ENCODE data around the gene SNRNP48. TPM values are rescaled to one million over a fixed set of nuclear protein-coding genes. Genes with fewer than 3 reads are reported as not detected.

The SNRNP48 gene
- total RNA-seq, 3 donors from 2014 or later = 10.6 to 14.2 (median 11.0) TPM

DNA sequence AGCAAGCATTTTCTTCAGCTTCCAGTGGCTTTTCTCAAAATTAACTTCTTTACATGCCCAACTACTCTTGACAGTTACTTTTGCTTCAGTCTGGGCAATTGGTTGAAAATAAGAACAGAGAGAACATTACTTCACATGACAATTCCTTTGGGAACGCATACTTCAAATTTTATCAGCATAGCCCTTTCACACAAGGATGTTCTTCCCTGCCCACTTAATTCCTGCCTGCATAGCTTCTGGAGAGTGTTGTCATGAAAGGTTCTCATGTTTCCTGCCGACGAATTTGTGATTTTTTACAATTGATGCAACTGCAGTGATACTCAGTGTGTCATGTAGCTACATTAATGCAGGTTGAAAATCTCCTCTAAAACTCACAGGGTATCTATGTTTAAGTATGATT, 22.0 kb upstream of the SNRNP48 start:
- ATAC-seq (no peak), DNase-seq (no peak)
- H3K36me3 ChIP-seq (ENCODE audit: low read depth) = peaks cover 7% of the 10 kb centered on the region
- H3K4me3 ChIP-seq = no peak overlapping the region
- TF ChIP-seq, protein P1, sequence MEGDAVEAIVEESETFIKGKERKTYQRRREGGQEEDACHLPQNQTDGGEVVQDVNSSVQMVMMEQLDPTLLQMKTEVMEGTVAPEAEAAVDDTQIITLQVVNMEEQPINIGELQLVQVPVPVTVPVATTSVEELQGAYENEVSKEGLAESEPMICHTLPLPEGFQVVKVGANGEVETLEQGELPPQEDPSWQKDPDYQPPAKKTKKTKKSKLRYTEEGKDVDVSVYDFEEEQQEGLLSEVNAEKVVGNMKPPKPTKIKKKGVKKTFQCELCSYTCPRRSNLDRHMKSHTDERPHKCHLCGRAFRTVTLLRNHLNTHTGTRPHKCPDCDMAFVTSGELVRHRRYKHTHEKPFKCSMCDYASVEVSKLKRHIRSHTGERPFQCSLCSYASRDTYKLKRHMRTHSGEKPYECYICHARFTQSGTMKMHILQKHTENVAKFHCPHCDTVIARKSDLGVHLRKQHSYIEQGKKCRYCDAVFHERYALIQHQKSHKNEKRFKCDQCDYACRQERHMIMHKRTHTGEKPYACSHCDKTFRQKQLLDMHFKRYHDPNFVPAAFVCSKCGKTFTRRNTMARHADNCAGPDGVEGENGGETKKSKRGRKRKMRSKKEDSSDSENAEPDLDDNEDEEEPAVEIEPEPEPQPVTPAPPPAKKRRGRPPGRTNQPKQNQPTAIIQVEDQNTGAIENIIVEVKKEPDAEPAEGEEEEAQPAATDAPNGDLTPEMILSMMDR (IDR thresholded peaks at IDR 0.05) = no peak
- intact Hi-C loops (cut with DNase I, micrococcal nuclease) = no loop called here
- no peaks in the 10 kb centered on the region for H3K9me3 ChIP-seq
- H3K4me1 ChIP-seq (ENCODE audit: low read depth) = no peaks in the 10 kb centered on the region

DNA sequence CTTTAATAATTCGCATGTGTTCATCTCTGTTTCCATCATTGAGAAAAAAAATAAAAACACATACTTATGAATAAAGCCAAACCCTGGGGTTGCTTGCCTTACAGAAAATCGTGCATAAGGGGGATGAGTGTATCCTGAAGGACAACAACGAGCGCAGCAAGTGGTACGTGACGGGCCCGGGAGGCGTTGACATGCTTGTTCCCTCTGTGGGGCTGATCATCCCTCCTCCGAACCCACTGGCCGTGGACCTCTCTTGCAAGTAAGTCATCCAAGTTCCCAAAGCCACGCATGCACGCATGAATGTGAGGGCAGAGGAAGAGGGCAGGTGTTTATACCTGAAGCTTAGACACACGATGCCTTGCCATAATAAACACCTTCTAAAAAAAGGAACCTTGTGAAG, 20.9 kb upstream of the SNRNP48 start:
- DNase-seq (no peak), ATAC-seq (no peak)
- H3K4me1 ChIP-seq (ENCODE audit: low read depth) = no peaks in the 10 kb centered on the region
- TF ChIP-seq, protein P1 (IDR thresholded peaks at IDR 0.05) = no peak
- no peaks in the 10 kb centered on the region for H3K9me3 ChIP-seq
- peaks cover 7% of the 10 kb centered on the region for H3K36me3 ChIP-seq (ENCODE audit: low read depth)
- intact Hi-C loops (cut with DNase I, micrococcal nuclease) = no loop called here
- H3K4me3 ChIP-seq = no peak overlapping the region

DNA sequence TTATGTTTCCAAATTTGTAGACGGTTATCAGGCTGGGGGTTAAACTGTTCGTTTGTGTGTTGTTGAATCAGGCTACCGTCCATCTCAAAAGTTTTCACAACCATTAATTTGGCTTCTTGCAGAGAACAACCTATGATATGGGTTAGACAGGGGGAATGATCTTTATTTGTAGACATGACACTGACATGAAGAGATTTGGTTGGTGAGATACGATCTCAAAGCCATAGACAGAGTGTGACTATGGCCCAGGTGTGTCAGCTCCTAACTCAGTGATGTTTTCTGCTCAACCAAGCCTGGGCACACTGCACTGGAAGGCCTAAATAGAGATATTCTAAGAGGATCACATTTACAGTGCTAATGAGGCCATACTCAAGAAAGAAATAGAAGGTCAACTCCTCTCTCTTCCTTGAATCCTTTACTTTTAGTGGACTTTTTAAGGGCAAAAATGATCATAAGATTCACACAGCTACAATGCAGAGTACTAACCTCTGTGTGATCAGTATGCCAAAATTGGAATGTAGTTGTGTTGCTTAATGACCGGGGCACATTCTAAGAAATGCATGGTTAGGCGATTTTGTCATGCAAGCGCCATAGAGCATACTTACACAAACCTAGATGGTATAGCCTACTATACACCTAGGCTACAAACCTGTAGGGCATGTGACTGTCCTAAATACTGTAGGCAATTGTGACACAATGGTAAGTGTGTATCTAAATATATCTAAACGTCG, 17.6 kb upstream of the SNRNP48 start:
- ATAC-seq (no peak), DNase-seq (no peak)
- H3K36me3 ChIP-seq (ENCODE audit: low read depth) = peaks cover 14% of the 10 kb centered on the region
- no peaks in the 10 kb centered on the region for H3K9me3 ChIP-seq
- TF ChIP-seq, protein P1 (IDR thresholded peaks at IDR 0.05) = no peak
- H3K4me1 ChIP-seq (ENCODE audit: low read depth) = no peaks in the 10 kb centered on the region
- intact Hi-C loops (cut with DNase I, micrococcal nuclease) = no loop called here
- no peak overlapping the region for H3K4me3 ChIP-seq

DNA sequence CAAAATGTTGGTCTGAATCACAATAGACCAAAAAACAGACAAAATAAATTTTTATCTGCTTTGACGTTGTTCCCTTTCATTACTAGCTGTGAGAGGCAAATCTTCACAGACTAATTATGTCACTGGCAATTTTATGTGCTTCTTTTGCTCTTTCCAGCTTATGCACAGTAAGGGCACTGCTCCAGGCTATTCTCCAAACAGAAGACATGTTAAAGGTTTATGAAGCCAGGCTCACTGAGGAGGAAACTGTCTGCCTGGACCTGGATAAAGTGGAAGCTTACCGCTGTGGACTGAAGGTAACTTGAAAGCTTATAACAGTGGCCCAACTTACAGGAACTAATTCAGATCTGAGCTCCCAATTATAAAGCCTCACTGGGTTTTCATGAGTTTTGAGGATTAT, 15.5 kb upstream of the SNRNP48 start:
- H3K4me3 ChIP-seq = no peak overlapping the region
- ATAC-seq = no peak
- H3K4me1 ChIP-seq (ENCODE audit: low read depth) = no peaks in the 10 kb centered on the region
- intact Hi-C loops (cut with DNase I, micrococcal nuclease) = no loop called here
- TF ChIP-seq, protein P1 (IDR thresholded peaks at IDR 0.05) = no peak
- no peaks in the 10 kb centered on the region for H3K9me3 ChIP-seq
- H3K36me3 ChIP-seq (ENCODE audit: low read depth) = peaks cover 16% of the 10 kb centered on the region
- DNase-seq = no peak

DNA sequence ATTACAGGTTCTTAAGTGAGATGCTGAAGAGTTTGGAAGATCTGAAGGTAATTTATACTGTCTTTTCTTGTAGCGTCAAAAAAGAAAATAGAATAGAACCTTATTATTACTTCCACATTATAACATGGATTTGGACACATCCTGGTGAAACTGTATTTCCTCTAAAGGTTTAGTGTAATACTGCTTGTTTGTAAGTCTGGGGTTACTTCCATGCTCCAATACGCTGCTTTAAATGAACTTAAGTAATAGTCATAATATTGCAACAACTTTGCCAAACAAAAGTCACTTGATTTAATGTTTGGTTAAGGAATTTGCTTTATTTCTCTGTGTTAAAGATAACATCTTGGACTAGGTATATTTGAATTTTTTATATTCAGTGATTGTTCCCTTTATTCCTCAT, 11.5 kb upstream of the SNRNP48 start:
- Histone ChIP-seq H3K36me3 (ENCODE audit: low read depth) (peaks cover 17% of the 10 kb centered on the region), H3K9me3 (no peaks in the 10 kb centered on the region), H3K4me3 (no peak overlapping the region), H3K4me1 (ENCODE audit: low read depth) (no peaks in the 10 kb centered on the region)
- no peak for DNase-seq
- TF ChIP-seq, protein P1 (IDR thresholded peaks at IDR 0.05) = no peak
- intact Hi-C loops (cut with DNase I, micrococcal nuclease) = no loop called here
- ATAC-seq = no peak
